Effector memory CD4-positive, alpha-beta T cell (primary cell): ENCODE measurements around the gene OR6B1.

Source experiments
- DNase-seq, 3 donors: peaks; one replicate each; pipeline ENCODE4 v3.0.0-alpha.2; 2020
- H3K27ac ChIP-seq: 2 replicates; pipeline ENCODE4 v1.7.0; 2013; ENCODE audit warnings: mild to moderate bottlenecking, low read length, moderate library complexity; ENCODE audit not compliant: insufficient read depth, poor library complexity, severe bottlenecking
- H3K27me3 ChIP-seq: replicated peaks from 2 replicates; pipeline ENCODE4 v1.7.0; 2013; ENCODE audit warnings: mild to moderate bottlenecking, low read length; ENCODE audit not compliant: insufficient read depth, control insufficient read depth, poor library complexity, severe bottlenecking
- H3K36me3 ChIP-seq: 2 replicates; pipeline ENCODE4 v1.7.0; 2013; ENCODE audit warnings: mild to moderate bottlenecking, low read length, moderate library complexity; ENCODE audit not compliant: control insufficient read depth, insufficient read depth
- H3K4me1 ChIP-seq: 2 replicates; pipeline ENCODE4 v1.7.0; 2013; ENCODE audit warnings: low read length, mild to moderate bottlenecking; ENCODE audit not compliant: control insufficient read depth, insufficient read depth, poor library complexity, severe bottlenecking
- H3K4me3 ChIP-seq: 2 replicates; pipeline ENCODE4 v1.7.0; 2013; ENCODE audit warnings: low read length, low read depth, mild to moderate bottlenecking; ENCODE audit not compliant: insufficient read depth, poor library complexity, severe bottlenecking
- H3K9me3 ChIP-seq: 2 replicates; pipeline ENCODE4 v1.7.0; 2013; ENCODE audit warnings: mild to moderate bottlenecking, low read length, moderate library complexity; ENCODE audit not compliant: control insufficient read depth

OR6B1 gene

DNA sequence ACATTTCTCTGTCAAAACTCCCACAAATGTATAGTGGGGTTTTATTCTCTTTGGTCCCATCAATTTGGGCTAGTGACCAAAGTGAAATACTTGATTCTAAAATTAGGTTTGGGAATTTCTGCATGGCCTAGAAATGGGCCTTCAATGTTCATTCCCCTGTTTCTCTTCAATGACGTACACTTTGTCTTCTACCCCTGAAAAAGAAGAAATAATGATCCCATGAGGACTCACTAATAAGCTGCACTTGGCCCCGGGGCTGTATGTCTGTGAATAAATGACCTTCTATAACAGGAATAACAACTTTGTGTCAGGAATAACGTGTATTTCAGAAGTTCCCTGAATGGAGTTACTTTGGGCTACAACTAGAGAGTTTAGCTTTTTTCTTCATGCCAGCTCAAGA, 20.2 kb downstream of the OR6B1 start:
- no peak overlapping the region for H3K27ac ChIP-seq
- H3K9me3 ChIP-seq: no peaks in the 10 kb centered on the region
- H3K27me3 ChIP-seq: no peaks in the 10 kb centered on the region
- H3K4me1 ChIP-seq: no peaks in the 10 kb centered on the region
- DNase-seq: no peak
- H3K36me3 ChIP-seq: no peaks in the 10 kb centered on the region
- no peak overlapping the region for H3K4me3 ChIP-seq

DNA sequence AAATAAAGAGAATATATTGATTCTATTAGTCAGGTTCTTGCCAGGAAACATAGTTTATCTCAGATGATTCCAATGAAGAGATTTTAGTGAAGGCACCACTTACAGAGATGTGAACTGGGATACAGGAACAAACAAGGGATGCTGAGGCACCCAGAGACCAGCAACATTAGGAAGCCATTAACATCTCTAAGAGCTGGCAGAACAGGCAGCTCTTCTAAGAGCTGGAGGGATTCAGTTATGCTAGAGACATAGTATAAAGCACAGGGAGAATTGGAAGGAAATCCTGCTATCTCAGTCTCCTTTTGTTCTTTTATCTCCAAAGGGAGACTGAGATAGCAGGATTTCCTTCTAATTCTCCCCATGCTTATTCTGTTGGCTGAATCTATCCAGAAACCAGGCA, 22.0 kb downstream of the OR6B1 start:
- Histone ChIP-seq H3K4me3 (no peak overlapping the region), H3K36me3 (no peaks in the 10 kb centered on the region), H3K27ac (no peak overlapping the region), H3K27me3 (no peaks in the 10 kb centered on the region), H3K4me1 (no peaks in the 10 kb centered on the region), H3K9me3 (no peaks in the 10 kb centered on the region)
- DNase-seq: no peak

- no peaks in the 10 kb centered on the region for H3K4me1 ChIP-seq
- H3K36me3 ChIP-seq: no peaks in the 10 kb centered on the region
These were observed 23.2 kb downstream of the OR6B1 start for GRCh38 chr7:144023171-144023827.

DNA sequence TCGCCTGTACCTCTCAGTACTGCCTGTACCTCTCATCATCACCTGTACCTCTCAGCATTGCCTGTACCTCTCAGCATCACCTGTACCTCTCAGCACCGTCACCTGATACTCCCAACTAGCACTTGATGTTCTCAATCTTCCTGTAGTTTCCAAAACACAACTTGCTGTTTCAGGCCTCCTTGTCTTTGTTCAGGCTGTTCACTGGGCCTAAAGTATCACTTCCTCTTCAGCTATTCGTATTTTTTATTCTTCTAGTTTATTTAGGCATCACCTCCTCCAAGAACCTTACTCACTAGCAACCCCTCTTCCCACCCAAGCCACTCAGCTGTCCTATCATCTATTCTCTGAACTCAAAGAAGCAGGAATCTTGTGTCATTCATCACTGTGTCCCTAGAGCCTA, 24.1 kb downstream of the OR6B1 start:
- Histone ChIP-seq H3K27ac (no peak overlapping the region), H3K36me3 (no peaks in the 10 kb centered on the region), H3K27me3 (no peaks in the 10 kb centered on the region), H3K4me1 (no peaks in the 10 kb centered on the region), H3K9me3 (no peaks in the 10 kb centered on the region), H3K4me3 (no peak overlapping the region)
- no peak for DNase-seq

More at GRCh38 chr7:144023171-144023827, 23.2 kb downstream of the OR6B1 start:
- H3K27me3 ChIP-seq: no peaks in the 10 kb centered on the region
- DNase-seq: no peak
- H3K27ac ChIP-seq: no peak overlapping the region
- no peak overlapping the region for H3K4me3 ChIP-seq
- no peaks in the 10 kb centered on the region for H3K9me3 ChIP-seq

- H3K27ac ChIP-seq: no peak overlapping the region
- no peak for DNase-seq
- no peaks in the 10 kb centered on the region for H3K27me3 ChIP-seq
- H3K9me3 ChIP-seq: no peaks in the 10 kb centered on the region
- no peaks in the 10 kb centered on the region for H3K4me1 ChIP-seq
- no peaks in the 10 kb centered on the region for H3K36me3 ChIP-seq
- H3K4me3 ChIP-seq: no peak overlapping the region
These were observed 26.2 kb downstream of the OR6B1 start for GRCh38 chr7:144026203-144026883.

GRCh38 chr7:144027070-144027469, 26.9 kb downstream of the OR6B1 start:
- Histone ChIP-seq H3K4me3 (no peak overlapping the region), H3K9me3 (no peaks in the 10 kb centered on the region), H3K27me3 (no peaks in the 10 kb centered on the region), H3K27ac (no peak overlapping the region), H3K36me3 (no peaks in the 10 kb centered on the region), H3K4me1 (no peaks in the 10 kb centered on the region)
- DNase-seq: no peak

GRCh38 chr7:144027974-144028373, 27.9 kb downstream of the OR6B1 start:
- DNase-seq: no peak
- Histone ChIP-seq H3K27me3 (no peaks in the 10 kb centered on the region), H3K4me1 (no peaks in the 10 kb centered on the region), H3K4me3 (no peak overlapping the region), H3K9me3 (no peaks in the 10 kb centered on the region), H3K27ac (no peak overlapping the region), H3K36me3 (no peaks in the 10 kb centered on the region)

GRCh38 chr7:144028547-144028946, 28.4 kb downstream of the OR6B1 start:
- no peak overlapping the region for H3K27ac ChIP-seq
- no peak overlapping the region for H3K4me3 ChIP-seq
- no peaks in the 10 kb centered on the region for H3K4me1 ChIP-seq
- no peaks in the 10 kb centered on the region for H3K9me3 ChIP-seq
- DNase-seq: no peak
- H3K27me3 ChIP-seq: no peaks in the 10 kb centered on the region
- no peaks in the 10 kb centered on the region for H3K36me3 ChIP-seq

DNA sequence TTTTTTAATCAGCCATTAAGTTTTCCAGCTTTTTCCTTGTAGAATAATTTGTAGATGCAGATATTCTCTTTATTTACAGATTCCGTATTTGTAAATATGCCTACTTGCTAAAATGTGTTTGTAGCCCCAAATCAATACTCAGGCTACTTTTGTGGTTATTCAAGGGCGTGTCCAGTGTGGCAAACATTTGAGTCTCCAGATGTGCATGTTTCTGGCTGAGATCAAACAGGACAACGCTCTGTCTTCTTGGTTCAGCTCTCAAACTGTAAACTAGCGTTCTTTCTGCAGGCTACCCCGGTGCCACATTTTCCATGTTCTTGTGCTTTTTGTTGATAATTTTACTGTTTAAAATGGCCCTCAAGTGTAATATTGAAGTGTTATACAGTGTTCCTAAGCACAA, 32.4 kb downstream of the OR6B1 start:
- no peak overlapping the region for H3K27ac ChIP-seq

DNA sequence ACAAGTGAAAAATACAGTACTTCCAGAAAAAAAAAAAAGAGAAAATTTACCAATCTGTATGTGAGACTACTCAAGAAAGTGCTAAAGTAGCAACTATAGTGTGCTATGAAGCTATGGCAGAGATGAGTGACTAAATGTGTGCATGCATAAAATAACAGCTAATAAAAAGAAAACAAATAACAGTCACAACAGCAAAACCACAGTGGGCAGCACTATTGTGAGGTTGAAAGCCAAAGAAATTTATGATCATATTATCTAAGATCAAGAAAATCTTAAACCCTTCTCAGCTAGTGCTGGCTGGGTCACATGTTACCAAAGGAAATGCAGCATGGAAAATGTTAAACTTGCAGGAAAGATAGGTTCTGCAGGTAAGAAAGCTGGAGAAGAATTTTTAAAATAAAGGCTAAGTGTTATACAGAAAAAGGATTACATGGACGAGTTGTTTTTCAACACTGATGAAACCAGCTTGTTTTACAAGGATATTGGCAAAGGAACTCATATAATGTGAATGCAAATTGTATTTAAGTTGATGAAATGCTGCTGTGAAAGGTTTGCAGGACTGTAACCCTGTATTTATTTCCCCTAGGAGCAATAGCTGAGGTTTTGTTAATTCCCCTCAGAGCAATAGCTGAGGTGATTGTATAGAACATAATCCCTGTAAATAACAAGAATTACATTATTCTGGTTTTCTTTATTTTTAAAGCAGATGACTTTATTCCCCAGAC, 33.0 kb downstream of the OR6B1 start:
- Histone ChIP-seq H3K9me3 (no peaks in the 10 kb centered on the region), H3K4me3 (no peak overlapping the region), H3K27me3 (peaks cover 3% of the 10 kb centered on the region), H3K4me1 (no peaks in the 10 kb centered on the region), H3K36me3 (no peaks in the 10 kb centered on the region), H3K27ac (no peak overlapping the region)
- DNase-seq: no peak

More for the DNA sequence above, 32.4 kb downstream of the OR6B1 start:
- Histone ChIP-seq H3K4me3 (no peak overlapping the region), H3K9me3 (no peaks in the 10 kb centered on the region), H3K27me3 (peaks cover 3% of the 10 kb centered on the region), H3K36me3 (no peaks in the 10 kb centered on the region), H3K4me1 (no peaks in the 10 kb centered on the region)
- no peak for DNase-seq
